Epithelial cell of prostate (primary cell): ENCODE results near the gene CIROP.

Experiments
- DNase-seq: peaks from one replicate; pipeline ENCODE4 v3.0.0-alpha.2; 2011; ENCODE audit warnings: low read depth, low spot score
- H3K27ac ChIP-seq: fragments of 450-650 bp; 2 replicates; pipeline ENCODE4 v1.5.1; 2017; ENCODE audit warnings: mild to moderate bottlenecking

CIROP gene

DNA sequence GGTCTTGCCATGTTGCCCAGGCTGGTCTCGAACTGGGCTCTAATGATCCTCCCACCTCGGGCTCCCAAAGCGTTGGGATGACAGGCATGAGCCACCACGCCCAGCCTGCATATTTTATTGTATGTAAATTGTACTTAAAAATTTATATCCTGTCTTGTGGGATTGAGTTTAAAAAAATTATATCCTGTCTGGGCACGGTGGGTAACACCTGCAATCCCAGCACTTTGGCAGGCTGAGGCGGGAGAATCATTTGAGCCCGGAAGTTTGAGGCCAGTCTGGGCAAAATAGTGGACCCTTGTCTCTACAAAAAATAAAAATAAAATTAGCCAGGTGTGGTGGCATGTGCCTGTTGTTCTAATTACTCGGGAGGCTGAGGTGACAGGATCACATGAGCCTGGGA lies 28.2 kb upstream of the CIROP start:
- DNase-seq: no peak
- no peak overlapping the region for H3K27ac ChIP-seq

DNA sequence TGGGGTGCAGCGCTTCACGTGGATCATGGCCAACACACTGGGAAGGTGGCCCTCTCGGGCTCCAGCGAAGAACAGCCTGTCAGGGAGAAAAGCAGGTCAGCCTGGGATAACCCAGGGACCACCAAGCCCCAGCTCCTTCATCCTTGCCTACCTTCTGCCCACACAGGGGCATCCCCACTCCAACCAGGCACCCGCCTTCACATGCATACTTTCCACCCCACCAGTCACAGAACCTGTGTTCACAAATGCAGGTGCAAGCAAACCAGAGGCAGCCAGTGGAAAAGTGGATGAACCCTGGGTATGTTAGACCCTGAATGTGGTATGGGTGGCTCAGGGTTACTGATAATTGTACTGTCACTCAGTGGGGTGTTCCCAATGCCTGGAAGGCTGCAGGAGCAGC lies 26.7 kb upstream of the CIROP start:
- DNase-seq: no peak
- H3K27ac ChIP-seq: no peak overlapping the region

GRCh38 chr14:23130871-23131270 lies 26.1 kb upstream of the CIROP start:
- H3K27ac ChIP-seq: no peak overlapping the region
- DNase-seq: no peak

- peak; percentile 31 for DNase-seq
Observed at GRCh38 chr14:23129759-23130316, 25.0 kb upstream of the CIROP start.

DNA sequence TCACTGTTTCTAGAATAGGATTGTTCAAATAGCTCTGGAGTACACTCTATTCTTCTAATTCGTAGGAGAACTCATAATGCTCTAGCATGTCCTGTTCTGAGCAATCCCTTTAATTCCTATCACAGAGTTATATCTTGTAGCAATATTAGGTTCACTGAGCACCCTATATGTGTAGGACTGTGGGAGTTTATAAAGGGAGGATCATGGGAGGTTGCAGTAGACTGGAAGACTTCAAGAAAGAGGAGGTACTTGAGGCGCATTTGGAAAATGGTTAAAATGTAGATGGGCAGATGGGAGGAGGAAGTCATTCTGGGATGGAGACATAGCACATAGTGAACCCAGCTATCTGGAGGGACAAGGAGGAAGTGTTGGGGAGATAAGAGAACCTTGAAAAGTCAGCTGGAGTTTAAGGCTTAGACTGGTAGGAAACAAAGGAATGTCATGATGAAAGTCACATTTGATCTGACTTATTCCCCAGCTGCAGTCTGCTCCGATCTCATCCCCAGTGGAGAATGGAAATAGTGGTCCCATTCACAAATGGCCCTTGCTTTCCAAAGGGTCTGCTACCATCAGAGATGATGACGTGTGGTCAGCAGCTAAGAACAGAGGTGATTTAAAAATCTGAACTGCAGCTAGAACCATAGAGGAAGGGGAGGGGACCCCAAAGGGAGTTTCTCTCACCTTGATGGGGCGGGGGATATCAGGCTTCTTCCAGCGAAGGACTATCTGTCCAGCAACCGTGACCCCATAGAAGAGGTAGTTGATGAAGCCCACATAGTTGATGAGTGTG lies 24.4 kb upstream of the CIROP start:
- no peak for DNase-seq
- H3K27ac ChIP-seq: peak overlapping the region; percentile 37

More at GRCh38 chr14:23129759-23130316, 25.0 kb upstream of the CIROP start:
- H3K27ac ChIP-seq: peak overlapping the region; percentile 37

DNA sequence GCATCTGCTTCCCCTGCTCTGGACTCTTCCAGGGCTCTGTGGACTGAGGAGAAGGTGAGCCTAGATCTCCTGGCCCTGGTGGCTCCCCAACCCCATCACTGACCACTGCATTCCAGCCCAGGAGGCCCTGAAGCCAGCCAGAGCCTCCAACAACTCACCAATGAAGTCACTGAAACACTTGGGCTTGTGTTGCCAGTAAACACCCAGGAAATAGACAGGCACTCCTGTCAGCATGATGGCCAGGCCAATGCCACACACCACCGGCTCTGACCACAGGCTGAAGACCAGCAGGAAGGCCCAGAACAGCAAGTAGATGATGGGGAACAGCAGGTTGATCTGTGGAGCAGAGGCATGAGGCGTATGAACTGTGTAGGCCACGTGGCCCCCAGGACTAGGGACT lies 23.1 kb upstream of the CIROP start:
- no peak overlapping the region for H3K27ac ChIP-seq
- DNase-seq: no peak

GRCh38 chr14:23126548-23127278 lies 21.9 kb upstream of the CIROP start:
- no peak for DNase-seq
- no peak overlapping the region for H3K27ac ChIP-seq

- no peak overlapping the region for H3K27ac ChIP-seq
- DNase-seq: no peak
Observed at GRCh38 chr14:23125933-23126524, 21.2 kb upstream of the CIROP start.

- DNase-seq: no peak
- no peak overlapping the region for H3K27ac ChIP-seq
Observed at GRCh38 chr14:23125011-23125410, 20.2 kb upstream of the CIROP start.

GRCh38 chr14:23124337-23124954 lies 19.7 kb upstream of the CIROP start:
- DNase-seq: no peak

GRCh38 chr14:23123419-23123818 lies 18.6 kb upstream of the CIROP start:
- DNase-seq: no peak
- no peak overlapping the region for H3K27ac ChIP-seq

More at GRCh38 chr14:23124337-23124954, 19.7 kb upstream of the CIROP start:
- H3K27ac ChIP-seq: no peak overlapping the region

- no peak for DNase-seq
- no peak overlapping the region for H3K27ac ChIP-seq
Observed at GRCh38 chr14:23122086-23122485, 17.3 kb upstream of the CIROP start.

DNA sequence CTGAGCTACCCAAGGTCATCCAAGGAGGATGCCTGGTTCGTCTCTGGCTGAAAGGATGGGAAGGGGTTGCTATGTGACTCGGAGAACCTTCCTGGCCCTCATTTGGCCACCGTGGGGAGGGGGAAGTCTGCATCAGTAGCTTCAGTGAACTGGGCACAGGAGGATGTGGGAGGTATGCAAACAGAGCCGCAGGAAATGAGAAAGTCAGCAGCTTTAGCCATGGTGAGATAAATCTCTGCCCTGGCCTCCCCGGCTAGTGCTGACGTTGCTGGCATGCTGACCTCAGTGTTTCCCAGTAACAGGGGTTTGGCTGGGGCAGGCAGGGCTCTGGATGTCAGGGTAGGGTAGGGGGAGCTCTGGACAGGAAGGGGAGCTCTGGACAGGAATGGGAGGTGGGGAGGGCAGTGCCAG lies 16.6 kb upstream of the CIROP start:
- no peak for DNase-seq
- no peak overlapping the region for H3K27ac ChIP-seq

DNA sequence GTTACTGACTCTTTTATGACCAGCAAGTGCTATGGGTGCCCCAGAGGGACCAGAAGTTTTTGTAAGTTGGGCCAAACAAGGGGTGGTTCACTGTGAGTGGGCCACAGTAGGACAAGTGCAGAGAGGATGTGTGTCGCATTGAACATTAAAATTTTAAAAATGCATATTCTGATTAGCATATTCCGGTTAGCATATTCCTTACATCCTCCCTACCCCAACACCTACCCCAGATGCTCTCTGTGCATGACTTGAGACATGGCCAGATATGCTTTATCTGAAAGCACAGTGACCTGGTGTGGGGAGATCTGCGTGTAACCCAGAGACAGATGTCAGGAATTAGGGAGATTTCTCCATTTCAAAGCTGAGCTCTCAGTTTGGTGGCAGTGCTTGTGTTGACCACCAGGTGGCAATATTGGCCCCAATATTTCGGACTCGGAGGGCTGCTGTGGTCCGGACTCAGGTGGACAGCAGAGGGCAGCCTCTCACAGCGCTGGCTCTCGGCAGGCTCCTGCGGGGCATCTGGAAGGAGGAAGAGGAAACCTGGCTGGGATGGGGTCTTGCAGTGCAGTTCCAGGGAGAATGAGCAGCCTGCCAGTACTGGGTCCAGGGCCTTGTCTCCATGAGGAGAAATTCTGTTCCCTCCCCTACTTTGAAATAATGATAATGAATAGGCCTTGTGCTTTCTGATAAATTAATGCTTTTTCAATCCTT lies 15.9 kb upstream of the CIROP start:
- DNase-seq: peak; percentile 20
- H3K27ac ChIP-seq: no peak overlapping the region

DNA sequence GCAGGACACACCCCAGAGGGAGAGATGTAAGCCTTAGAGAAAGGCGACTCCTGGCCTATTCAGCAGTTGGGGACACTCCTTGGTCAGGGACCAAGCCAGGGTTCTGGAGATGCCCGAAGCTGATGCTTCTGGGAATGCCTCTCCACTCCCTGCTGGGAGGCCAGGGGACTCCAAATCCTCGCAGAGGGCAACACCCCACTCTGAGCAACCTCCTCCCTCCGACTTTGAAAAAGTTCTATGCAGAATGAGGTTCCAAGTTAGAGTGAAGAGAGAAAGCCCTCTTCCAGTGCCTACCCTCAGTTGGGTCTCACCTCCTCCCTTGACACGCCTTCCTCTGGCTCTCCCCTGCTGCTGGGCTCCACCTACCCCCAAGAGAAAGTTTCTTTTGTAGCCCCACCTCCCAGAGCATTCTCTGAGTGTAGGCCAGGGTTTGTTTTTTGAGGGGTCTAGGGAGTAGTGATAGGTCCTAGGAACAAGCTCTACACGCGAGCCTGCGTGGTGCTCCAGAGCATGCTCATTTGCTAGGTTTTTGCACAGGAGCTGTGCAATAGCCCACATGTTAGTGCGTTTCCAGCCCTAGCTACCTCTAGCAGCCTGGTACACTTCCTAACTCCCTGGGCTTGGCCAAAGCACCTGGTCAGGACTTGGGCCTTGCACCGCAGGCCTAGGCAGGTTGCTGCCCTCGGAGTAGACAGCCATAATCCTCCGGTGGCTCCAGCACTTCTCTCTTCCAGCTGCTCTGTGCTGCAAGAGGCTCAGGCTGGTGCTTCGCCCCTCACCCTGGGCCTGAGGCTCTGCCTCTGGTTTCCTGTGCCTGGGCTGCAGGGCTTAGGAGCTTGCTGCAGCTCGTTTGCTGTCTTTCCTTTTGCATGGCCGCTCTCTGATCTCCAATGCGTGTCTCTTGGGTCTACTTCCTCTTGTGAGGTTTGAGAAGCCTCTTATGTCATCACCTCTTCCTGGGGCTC lies 14.9 kb upstream of the CIROP start:
- H3K27ac ChIP-seq: no peak overlapping the region
- DNase-seq: no peak

DNA sequence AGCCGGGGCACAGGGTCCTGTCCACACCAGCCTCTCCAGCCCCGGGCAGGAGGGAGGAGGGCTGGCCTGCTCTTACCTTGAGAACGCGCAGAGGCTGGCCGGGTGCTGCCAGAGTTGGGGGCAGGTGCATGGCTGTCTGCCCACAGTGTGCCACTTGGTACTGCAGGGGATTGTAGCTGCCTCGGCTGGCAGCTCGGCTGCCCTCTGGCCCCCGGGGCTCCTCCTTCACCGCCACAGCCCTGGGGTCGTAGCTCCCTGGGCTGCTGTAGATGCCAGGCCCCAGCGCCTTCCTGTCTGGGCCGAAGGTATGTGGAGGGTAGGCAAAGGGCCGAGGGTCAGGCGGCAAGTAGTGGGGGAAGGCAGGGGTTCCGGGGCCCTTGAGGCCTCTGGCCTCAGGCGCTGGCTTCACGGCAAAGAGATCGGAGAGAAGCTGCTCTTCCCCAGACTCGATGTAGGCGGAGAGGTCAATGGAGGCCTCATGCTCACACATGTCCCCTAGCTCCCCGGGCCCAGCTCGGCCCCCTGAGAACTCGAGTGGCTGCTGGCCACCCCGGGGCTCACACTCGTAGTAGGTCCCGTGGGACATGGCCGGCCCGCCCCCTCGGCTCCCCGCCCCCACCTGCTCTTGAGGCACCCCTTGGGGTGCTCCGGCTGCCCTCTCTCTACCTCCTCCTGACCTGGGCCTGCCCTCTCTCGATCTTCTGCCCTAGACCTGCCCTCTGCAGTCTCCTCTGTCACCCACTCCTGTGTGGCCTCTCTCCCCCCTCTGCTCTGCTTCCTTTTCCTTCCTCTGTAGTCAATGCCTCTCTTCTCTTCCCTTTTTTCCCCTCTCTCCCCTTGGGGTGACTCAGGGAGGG lies 13.9 kb upstream of the CIROP start, which contains the start of gene CEBPE:
TSS of gene CEBPE (minus strand) at position 750 of the 857 bp plus-strand sequence. CDS start at position 586, 164 bp downstream.
- H3K27ac ChIP-seq: no peak within 1 kb of the TSS
- no peak for DNase-seq

DNA sequence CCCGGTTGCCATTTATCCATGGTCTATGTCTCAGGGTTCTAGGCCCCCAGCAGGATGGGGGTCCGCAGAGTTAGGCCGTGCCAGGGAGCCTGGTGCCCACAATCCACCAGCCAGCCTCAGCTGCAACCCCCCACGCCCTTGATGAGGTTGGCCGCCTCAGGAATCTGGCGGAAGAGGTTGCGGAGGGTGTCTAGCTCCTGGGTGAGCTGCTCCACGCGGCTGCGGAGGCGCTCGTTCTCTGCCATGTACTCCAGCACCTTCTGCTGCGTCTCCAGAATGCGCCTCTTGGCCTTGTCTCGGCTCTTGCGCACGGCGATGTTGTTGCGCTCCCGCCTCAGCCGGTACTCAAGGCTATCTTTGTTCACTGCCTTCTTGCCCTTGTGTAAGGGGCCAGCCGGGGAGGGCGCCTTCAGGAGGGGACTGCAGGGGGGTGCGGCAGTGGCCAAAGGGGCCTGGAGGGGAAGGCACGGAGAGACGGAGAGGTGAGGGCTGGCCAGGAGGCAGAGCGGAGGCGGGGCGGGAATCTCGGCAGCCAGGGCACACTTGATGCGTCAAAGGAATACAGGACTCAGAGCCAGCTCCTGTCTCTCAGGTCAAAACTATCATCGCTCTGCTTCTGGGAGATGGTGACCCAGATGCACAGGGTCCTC lies 12.7 kb upstream of the CIROP start:
- H3K27ac ChIP-seq: no peak overlapping the region

More for the DNA sequence above, 12.7 kb upstream of the CIROP start:
- DNase-seq: no peak
